Activated CD8-positive, alpha-beta memory T cell treated with anti-CD3 and anti-CD28 coated beads, Interleukin-2, amount 10 ng/mL, durations not matched to agents 7 days and 5 days (primary cell): ENCODE measurements around the gene RPUSD4. TPM values are rescaled to one million over a fixed set of nuclear protein-coding genes. Genes with fewer than 3 reads are reported as not detected.

ENCODE experiments used
- ATAC-seq: fragments of 150-1000 bp; cut with Tn5 transposase; one replicate; pipeline ENCODE4 v1.10.0; 2021; ENCODE audit warnings: moderate library complexity
- CTCF ChIA-PET: fragments of 350-600 bp; sonication (Branson Sonifier 250); formaldehyde crosslinking; loops from one replicate; lab custom pipeline; 2021; ENCODE audit warnings: antibody characterized with exemption; lab: Charles Lee
- DNase-seq: peaks from one replicate; pipeline ENCODE4 v3.0.0-alpha.2; 2020
- H3K27ac Mint-ChIP-seq: one replicate; pipeline ENCODE4 v1.8.0; 2021; ENCODE audit warnings: mild to moderate bottlenecking, mixed read lengths
- H3K27me3 Mint-ChIP-seq: one replicate; pipeline ENCODE4 v1.8.0; 2021; ENCODE audit warnings: mixed read lengths
- H3K36me3 Mint-ChIP-seq: one replicate; pipeline ENCODE4 v1.8.0; 2021; ENCODE audit warnings: mild to moderate bottlenecking, mixed read lengths
- H3K4me1 Mint-ChIP-seq: one replicate; pipeline ENCODE4 v1.8.0; 2021; ENCODE audit warnings: mixed read lengths
- H3K4me3 Mint-ChIP-seq: one replicate; pipeline ENCODE4 v1.8.0; 2021; ENCODE audit warnings: mild to moderate bottlenecking, moderate library complexity, mixed read lengths
- H3K9me3 Mint-ChIP-seq: one replicate; pipeline ENCODE4 v1.8.0; 2022; ENCODE audit warnings: low read depth, mixed read lengths
- total RNA-seq, 2 experiments: library from RNA; stranded (reverse); gene quantifications; one replicate each; pipeline ENCODE4 v1.2.3, GENCODE V29; 2021

RPUSD4 gene
- total RNA-seq, 2 experiments from 2014 or later = 32.0 to 38.8 TPM

DNA sequence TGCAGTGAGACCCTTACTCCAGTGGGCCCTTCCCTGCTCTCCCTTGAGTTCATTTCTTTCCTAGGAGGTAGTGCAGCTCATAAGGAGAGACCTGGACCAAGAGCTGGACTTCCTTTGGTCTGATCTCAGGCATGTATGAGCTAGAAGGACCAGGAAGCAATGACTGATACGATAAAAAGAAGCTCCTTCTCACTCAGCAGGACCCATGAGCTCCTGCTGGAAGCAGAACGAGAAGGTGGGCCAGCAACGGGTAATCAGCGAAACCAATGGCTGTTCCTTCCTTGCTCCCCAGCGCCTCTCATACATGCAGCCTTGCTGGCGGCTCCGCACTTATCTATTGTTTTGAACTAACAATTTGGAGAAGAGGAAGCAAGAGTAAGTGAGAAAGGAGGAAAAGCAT lies 56.8 kb downstream of the RPUSD4 start:
- Mint-ChIP-seq H3K4me1 (no peaks in the 10 kb centered on the region), H3K27me3 (peaks cover 5% of the 10 kb centered on the region), H3K4me3 (no peak overlapping the region), H3K9me3 (peaks cover 4% of the 10 kb centered on the region), H3K36me3 (peaks cover 3% of the 10 kb centered on the region), H3K27ac (no peak overlapping the region)
- DNase-seq (no peak), ATAC-seq (no peak)
- CTCF ChIA-PET = no interaction called here

DNA sequence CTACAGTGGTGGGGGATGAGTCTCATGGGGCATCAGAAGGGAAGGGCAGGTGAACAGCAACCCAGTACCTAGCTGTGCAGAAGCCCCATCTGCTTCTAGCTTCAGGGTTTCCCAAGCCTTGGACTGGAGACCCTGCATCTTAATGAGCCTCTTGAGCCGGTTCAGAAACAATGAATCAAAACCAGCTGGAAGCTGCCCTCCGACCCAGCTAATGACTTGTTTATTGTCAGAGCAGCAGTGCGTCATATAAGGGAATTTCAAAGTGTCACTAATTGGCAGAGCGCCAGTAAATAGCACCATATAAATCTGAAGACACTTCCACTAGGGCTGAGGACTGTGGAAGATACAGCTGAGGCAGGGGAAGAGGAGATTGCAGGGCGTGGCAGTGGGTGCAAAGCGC lies 57.5 kb downstream of the RPUSD4 start:
- Mint-ChIP-seq H3K4me3 (no peak overlapping the region), H3K9me3 (peaks cover 4% of the 10 kb centered on the region), H3K27me3 (peaks cover 5% of the 10 kb centered on the region), H3K36me3 (peaks cover 3% of the 10 kb centered on the region), H3K4me1 (no peaks in the 10 kb centered on the region), H3K27ac (no peak overlapping the region)
- ATAC-seq (no peak), DNase-seq (no peak)
- CTCF ChIA-PET = no interaction called here

DNA sequence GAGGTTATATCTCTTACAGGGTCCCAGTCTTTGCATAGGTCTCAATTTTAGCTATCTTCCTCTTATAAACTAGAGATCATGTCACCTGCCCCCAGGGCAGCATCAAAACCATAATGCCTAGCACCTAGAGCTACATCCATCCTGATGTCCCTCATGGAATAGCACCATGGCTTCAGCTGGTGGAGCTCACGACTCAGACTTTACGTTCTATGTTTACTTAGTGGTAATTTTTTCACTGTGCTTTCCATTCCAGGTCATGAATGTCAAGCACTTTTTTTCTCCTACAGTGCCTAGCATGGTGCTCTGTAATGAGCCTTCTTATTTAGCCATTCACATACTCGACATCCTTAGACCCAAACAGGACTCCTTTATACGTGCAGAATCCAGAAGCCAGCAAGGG lies 58.4 kb downstream of the RPUSD4 start:
- CTCF ChIA-PET = no interaction called here
- H3K9me3 Mint-ChIP-seq = peaks cover 4% of the 10 kb centered on the region
- no peak for DNase-seq
- ATAC-seq = no peak
- no peak overlapping the region for H3K27ac Mint-ChIP-seq
- peaks cover 5% of the 10 kb centered on the region for H3K27me3 Mint-ChIP-seq
- H3K36me3 Mint-ChIP-seq = peaks cover 3% of the 10 kb centered on the region
- H3K4me3 Mint-ChIP-seq = no peak overlapping the region
- H3K4me1 Mint-ChIP-seq = no peaks in the 10 kb centered on the region

DNA sequence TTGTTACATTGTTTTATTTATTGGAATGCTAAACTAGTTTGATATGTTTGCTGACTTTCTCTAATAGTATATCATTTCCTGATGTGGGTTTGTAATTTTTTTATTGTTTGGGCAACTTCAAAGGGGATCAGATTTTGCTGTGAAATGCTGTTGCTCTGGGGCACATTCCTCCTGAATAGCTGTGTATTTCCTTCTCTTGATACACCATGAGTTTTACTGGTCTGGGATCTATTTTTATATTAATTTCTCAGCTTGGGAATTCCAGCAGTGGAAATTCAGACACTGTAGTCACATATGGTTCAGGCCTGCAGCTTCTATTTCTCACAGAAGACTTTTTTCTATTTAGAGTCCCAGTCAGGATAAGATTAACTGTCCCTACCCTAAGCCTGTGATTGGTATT lies 58.9 kb downstream of the RPUSD4 start:
- no peak overlapping the region for H3K27ac Mint-ChIP-seq
- CTCF ChIA-PET = no interaction called here
- peaks cover 3% of the 10 kb centered on the region for H3K36me3 Mint-ChIP-seq
- H3K4me3 Mint-ChIP-seq = no peak overlapping the region
- DNase-seq = no peak
- H3K27me3 Mint-ChIP-seq = peaks cover 5% of the 10 kb centered on the region
- H3K9me3 Mint-ChIP-seq = peaks cover 4% of the 10 kb centered on the region
- H3K4me1 Mint-ChIP-seq = no peaks in the 10 kb centered on the region
- no peak for ATAC-seq

DNA sequence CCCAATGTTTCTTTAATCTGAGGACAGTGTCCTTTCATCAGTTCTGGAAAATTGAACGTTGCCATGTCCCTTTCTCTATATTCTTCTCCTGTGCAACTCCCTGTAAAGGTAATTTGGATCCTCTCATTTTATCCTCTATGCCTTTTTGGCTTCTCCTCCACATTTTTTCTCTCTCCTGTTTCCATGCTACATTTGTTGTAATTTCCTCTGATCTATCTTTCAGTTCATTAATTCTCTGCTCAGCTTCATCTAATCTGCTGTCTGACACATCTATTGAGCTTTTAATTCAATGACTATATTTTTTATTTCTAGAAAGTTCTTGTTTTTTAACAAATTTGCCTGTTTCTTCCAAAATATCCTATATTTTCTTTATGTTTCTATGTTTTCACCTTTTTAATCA lies 59.3 kb downstream of the RPUSD4 start:
- no peak for ATAC-seq
- CTCF ChIA-PET = no interaction called here
- H3K4me1 Mint-ChIP-seq = no peaks in the 10 kb centered on the region

More for the DNA sequence above, 59.3 kb downstream of the RPUSD4 start:
- Mint-ChIP-seq H3K27ac (no peak overlapping the region), H3K27me3 (peaks cover 5% of the 10 kb centered on the region), H3K36me3 (peaks cover 3% of the 10 kb centered on the region), H3K4me3 (no peak overlapping the region), H3K9me3 (peaks cover 4% of the 10 kb centered on the region)
- DNase-seq = no peak

Other genes with a start within 250 kb of the RPUSD4 start
- gene CDON, start 148.8 kb downstream of the RPUSD4 start, total RNA-seq = 1 to 10 TPM; 1.5 to 1.8 TPM
- gene FAM118B, start 132 bp upstream of the RPUSD4 start, total RNA-seq = 10 to 100 TPM in 1 of 2 experiments, 1 to 10 TPM in 1; 9.9 to 14.7 TPM
- 100 to 1,000 TPM; 100 to 134 TPM for gene SRPRA, start 57.2 kb upstream of the RPUSD4 start, total RNA-seq
- gene FOXRED1, start 57.5 kb upstream of the RPUSD4 start, total RNA-seq = 10 to 100 TPM; 44.7 to 46.8 TPM
- gene TIRAP, start 71.4 kb upstream of the RPUSD4 start, total RNA-seq = 10 to 100 TPM; 14.3 to 14.8 TPM
- 10 to 100 TPM; 40.6 to 41.9 TPM for gene DCPS, start 92.4 kb upstream of the RPUSD4 start, total RNA-seq
- 10 to 100 TPM in 1 of 2 experiments, 1 to 10 TPM in 1; 8.8 to 11.5 TPM for gene ST3GAL4, start 144.0 kb upstream of the RPUSD4 start, total RNA-seq